SK-N-SH (cell line): ENCODE measurements around the gene HEBP2. TPM values are rescaled to one million over a fixed set of nuclear protein-coding genes. Genes with fewer than 3 reads are reported as not detected.

Source experiments
- CTCF ChIA-PET: fragments of 300-600, 350-600 bp; formaldehyde crosslinking; extraction: SDS; loops from one replicate; lab custom pipeline; 2021; lab: Yijun Ruan, JAX
- POLR2A ChIA-PET: fragments of 350-600 bp; sonication (Branson Sonifier 250); formaldehyde crosslinking; extraction: SDS; loops from one replicate; lab custom pipeline; 2020; ENCODE audit warnings: antibody characterized with exemption, inconsistent platforms; lab: Yijun Ruan, JAX
- DNase-seq: peaks from one replicate; pipeline ENCODE4 v3.0.0; 2012
- H2AFZ ChIP-seq: fragments of 200-600 bp; sonication (generic); 2 replicates; pipeline ENCODE4 v1.8.1; 2016; ENCODE audit warnings: antibody characterized with exemption, mild to moderate bottlenecking, low read depth
- H3F3A ChIP-seq: fragments of 200-600 bp; sonication (generic); replicated peaks from 2 replicates; pipeline ENCODE3; 2016; ENCODE audit warnings: antibody characterized with exemption, mild to moderate bottlenecking; ENCODE audit not compliant: insufficient read depth
- H3K27ac ChIP-seq, 2 experiments: fragments of 200-500 bp in 1 of 2; fragments of 200-600 bp in 1 of 2; sonication (Bioruptor generic) in 1 of 2; sonication (generic), shearing (Covaris generic) in 1 of 2; 2 replicates each; pipeline versions ENCODE4 v1.5.1 to v1.6.1; 2014 to 2016; ENCODE audit warnings: low read depth in 2 of 2, inconsistent platforms in 1 of 2, low read length in 1 of 2, mild to moderate bottlenecking in 1 of 2, mixed read lengths in 1 of 2
- H3K27me3 ChIP-seq: fragments of 200-600 bp; sonication (generic), shearing (Covaris generic); 2 replicates; pipeline ENCODE4 v1.6.1; 2016; ENCODE audit warnings: mixed run types; ENCODE audit not compliant: insufficient read depth
- H3K36me3 ChIP-seq, 2 experiments: fragments of 200-500 bp in 1 of 2; fragments of 200-600 bp in 1 of 2; sonication (Bioruptor generic) in 1 of 2; sonication (generic) in 1 of 2; replicated peaks in 1 of 2; 2 replicates each; pipeline versions ENCODE3 to v1.5.1; 2014 to 2016; ENCODE audit warnings: low read length in 1 of 2, mild to moderate bottlenecking in 1 of 2; ENCODE audit not compliant: insufficient read depth in 2 of 2, control insufficient read depth in 1 of 2
- H3K4me1 ChIP-seq, 2 experiments: fragments of 200-500 bp in 1 of 2; fragments of 200-600 bp in 1 of 2; sonication (Bioruptor generic) in 1 of 2; sonication (generic), shearing (Covaris generic) in 1 of 2; 2 replicates each; pipeline versions ENCODE4 v1.5.1 to v1.6.1; 2014 to 2016; ENCODE audit warnings: low read depth in 1 of 2, low read length in 1 of 2, mixed run types in 1 of 2; ENCODE audit not compliant: insufficient read depth in 2 of 2, control insufficient read depth in 1 of 2
- H3K4me2 ChIP-seq: fragments of 200-600 bp; sonication (generic), shearing (Covaris generic); 2 replicates; pipeline ENCODE4 v1.6.1; 2017; ENCODE audit warnings: mixed run types
- H3K4me3 ChIP-seq, 2 experiments: fragments of 200-500 bp in 1 of 2; fragments of 200-600 bp in 1 of 2; sonication (Bioruptor generic) in 1 of 2; sonication (generic), shearing (Covaris generic) in 1 of 2; 2 replicates each; pipeline versions ENCODE4 v1.5.1 to v1.8.1; 2014 to 2016; ENCODE audit warnings: low read depth in 2 of 2, inconsistent platforms in 1 of 2, low read length in 1 of 2, mild to moderate bottlenecking in 1 of 2, mixed read lengths in 1 of 2, moderate library complexity in 1 of 2
- H3K79me2 ChIP-seq: fragments of 200-600 bp; sonication (generic); 2 replicates; pipeline ENCODE4 v1.8.1; 2017; ENCODE audit warnings: mild to moderate bottlenecking; ENCODE audit not compliant: insufficient read depth
- H3K9ac ChIP-seq: fragments of 200-600 bp; sonication (generic); 2 replicates; pipeline ENCODE4 v1.6.1; 2017; ENCODE audit warnings: mixed run types
- H3K9me2 ChIP-seq: fragments of 200-600 bp; sonication (generic); 2 replicates; pipeline ENCODE4 v1.6.1; 2017; ENCODE audit warnings: mixed run types
- H3K9me3 ChIP-seq: fragments of 200-600 bp; sonication (generic); 2 replicates; pipeline ENCODE4 v1.6.1; 2017; ENCODE audit warnings: mixed run types, mild to moderate bottlenecking, moderate library complexity
- H4K20me1 ChIP-seq: fragments of 200-600 bp; sonication (generic); 2 replicates; pipeline ENCODE4 v1.6.1; 2017; ENCODE audit warnings: mild to moderate bottlenecking, mixed run types; ENCODE audit not compliant: insufficient read depth
- EZH2phosphoT487 ChIP-seq: fragments of 200-600 bp; sonication (generic); IDR thresholded peaks from 2 replicates; pipeline ENCODE4 v1.6.1; 2017; ENCODE audit warnings: low read depth, mixed run types, mild to moderate bottlenecking, antibody characterized with exemption, moderate library complexity, borderline replicate concordance
- FOSL2 ChIP-seq: IDR thresholded peaks from 2 replicates; pipeline ENCODE4 v1.4.0; 2012; ENCODE audit warnings: low read depth, mild to moderate bottlenecking, moderate library complexity, borderline replicate concordance
- GABPA ChIP-seq: IDR thresholded peaks from 2 replicates; pipeline ENCODE4 v1.4.0; 2012; ENCODE audit warnings: low read depth, mild to moderate bottlenecking
- JUND ChIP-seq: IDR thresholded peaks from 2 replicates; pipeline ENCODE4 v1.4.0; 2012
- MEF2A ChIP-seq: IDR thresholded peaks from 2 replicates; pipeline ENCODE4 v1.4.0; 2012; ENCODE audit warnings: low read depth, borderline replicate concordance
- POLR2AphosphoS5 ChIP-seq: IDR thresholded peaks from 2 replicates; pipeline ENCODE4 v1.6.1; 2012; ENCODE audit warnings: low read depth, low read length
- RAD21 ChIP-seq: IDR thresholded peaks from 2 replicates; pipeline ENCODE4 v1.6.1; 2012; ENCODE audit warnings: mild to moderate bottlenecking, low read length
- RCOR1 ChIP-seq: fragments of 150-350 bp; IDR thresholded peaks from 2 replicates; pipeline ENCODE4 v1.6.1; 2017; ENCODE audit warnings: antibody characterized with exemption, low read length
- RXRA ChIP-seq: IDR thresholded peaks from 2 replicates; pipeline ENCODE4 v1.4.0; 2012; ENCODE audit warnings: low read depth, mild to moderate bottlenecking, borderline replicate concordance
- TCF12 ChIP-seq: IDR thresholded peaks from 2 replicates; pipeline ENCODE4 v1.4.0; 2012
- YY1 ChIP-seq: IDR thresholded peaks from 2 replicates; pipeline ENCODE4 v1.4.0; 2012; ENCODE audit warnings: low read depth, mild to moderate bottlenecking
- WGBS: methylation state at CpG from one replicate; pipeline ENCODE4 v1.1.6; 2017; ENCODE audit warnings: low lambda C conversion rate; 5-methylcytosine and 5-hydroxymethylcytosine counted together
- polyA plus RNA-seq, 3 experiments: library from polyadenylated mRNA; depleted of rRNA; stranded (reverse); fragments of >200 nt; gene quantifications; 2 replicates each; pipeline ENCODE4 v1.2.3, GENCODE V29; 2012
- TF ChIP-seq, protein P1 (sequence below): fragments of 200-600 bp; sonication (generic); IDR thresholded peaks from 2 replicates; pipeline ENCODE4 v1.6.1; 2017; ENCODE audit warnings: antibody characterized with exemption, mild to moderate bottlenecking, moderate library complexity
- TF ChIP-seq, protein P2 (sequence below): IDR thresholded peaks from 2 replicates; pipeline ENCODE4 v1.4.0; 2012; ENCODE audit warnings: low read depth, borderline replicate concordance
- TF ChIP-seq, protein P3 (sequence below): IDR thresholded peaks from 2 replicates; pipeline ENCODE4 v1.4.0; 2012; ENCODE audit warnings: low read depth
- TF ChIP-seq, protein P4 (sequence below): IDR thresholded peaks from 2 replicates; pipeline ENCODE4; 2012

HEBP2 gene
- polyA plus RNA-seq, 1 of the 3 experiments (the other 2 are of a cell fraction), result 7.6 TPM

DNA sequence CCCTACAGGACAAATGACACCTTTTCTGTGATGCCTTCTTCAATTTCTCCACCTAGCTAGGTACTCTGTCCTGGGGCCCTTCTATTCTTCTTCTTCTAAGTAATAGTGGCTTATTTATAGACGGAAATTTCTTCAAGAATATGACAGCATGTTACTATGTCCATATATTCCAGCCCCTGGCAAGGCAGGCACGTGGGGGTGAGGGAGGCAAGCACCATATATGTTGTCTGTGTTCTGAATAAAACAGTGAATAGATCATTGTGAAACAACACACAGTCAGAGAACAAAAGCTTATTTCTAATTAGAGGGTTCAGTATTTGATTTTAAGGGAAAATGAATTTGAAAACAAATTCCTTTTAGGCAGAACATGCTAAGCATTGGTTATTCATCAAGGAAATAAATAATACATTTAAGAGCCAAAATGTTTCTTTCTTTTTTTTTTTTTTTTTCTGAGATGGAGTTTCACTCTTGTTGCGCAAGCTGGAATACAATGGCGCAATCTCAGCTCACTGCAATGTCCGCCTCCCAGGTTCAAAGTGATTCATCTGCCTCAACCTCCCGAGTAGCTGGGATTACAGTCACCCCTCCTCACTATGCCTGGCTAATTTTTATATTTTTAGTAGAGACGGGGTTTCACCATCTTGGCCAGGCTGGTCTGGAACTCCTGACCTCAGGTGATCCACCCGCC lies 6.2 kb downstream of the HEBP2 start:
- Histone ChIP-seq H3F3A (peaks cover 8% of the 10 kb centered on the region), H3K27ac (no peak overlapping the region), H3K9me3 (no peaks in the 10 kb centered on the region), H3K36me3 (peaks cover 2 to 19% of the 10 kb centered on the region in 2 experiments), H3K4me3 (no peak overlapping the region), H3K4me2 (no peak overlapping the region), H4K20me1 (0 out of 2 replicates have a peak, but pooled peaks cover 3% of the 10 kb centered on the region), H2AFZ (no peak overlapping the region), H3K79me2 (no peaks in the 10 kb centered on the region), H3K27me3 (no peaks in the 10 kb centered on the region), H3K9me2 (no peaks in the 10 kb centered on the region), H3K4me1 (no peaks in the 10 kb centered on the region), H3K9ac (no peak overlapping the region)
- ChIA-PET POLR2A (no interaction called here), CTCF (no interaction called here)
- DNase-seq, result no peak
- WGBS, result 96% methylated on average over 8 of the region's 8 CpGs
- no peak for TF ChIP-seq RCOR1
- TF ChIP-seq, protein P1, sequence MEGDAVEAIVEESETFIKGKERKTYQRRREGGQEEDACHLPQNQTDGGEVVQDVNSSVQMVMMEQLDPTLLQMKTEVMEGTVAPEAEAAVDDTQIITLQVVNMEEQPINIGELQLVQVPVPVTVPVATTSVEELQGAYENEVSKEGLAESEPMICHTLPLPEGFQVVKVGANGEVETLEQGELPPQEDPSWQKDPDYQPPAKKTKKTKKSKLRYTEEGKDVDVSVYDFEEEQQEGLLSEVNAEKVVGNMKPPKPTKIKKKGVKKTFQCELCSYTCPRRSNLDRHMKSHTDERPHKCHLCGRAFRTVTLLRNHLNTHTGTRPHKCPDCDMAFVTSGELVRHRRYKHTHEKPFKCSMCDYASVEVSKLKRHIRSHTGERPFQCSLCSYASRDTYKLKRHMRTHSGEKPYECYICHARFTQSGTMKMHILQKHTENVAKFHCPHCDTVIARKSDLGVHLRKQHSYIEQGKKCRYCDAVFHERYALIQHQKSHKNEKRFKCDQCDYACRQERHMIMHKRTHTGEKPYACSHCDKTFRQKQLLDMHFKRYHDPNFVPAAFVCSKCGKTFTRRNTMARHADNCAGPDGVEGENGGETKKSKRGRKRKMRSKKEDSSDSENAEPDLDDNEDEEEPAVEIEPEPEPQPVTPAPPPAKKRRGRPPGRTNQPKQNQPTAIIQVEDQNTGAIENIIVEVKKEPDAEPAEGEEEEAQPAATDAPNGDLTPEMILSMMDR, result no peak
- TF ChIP-seq, protein P2, sequence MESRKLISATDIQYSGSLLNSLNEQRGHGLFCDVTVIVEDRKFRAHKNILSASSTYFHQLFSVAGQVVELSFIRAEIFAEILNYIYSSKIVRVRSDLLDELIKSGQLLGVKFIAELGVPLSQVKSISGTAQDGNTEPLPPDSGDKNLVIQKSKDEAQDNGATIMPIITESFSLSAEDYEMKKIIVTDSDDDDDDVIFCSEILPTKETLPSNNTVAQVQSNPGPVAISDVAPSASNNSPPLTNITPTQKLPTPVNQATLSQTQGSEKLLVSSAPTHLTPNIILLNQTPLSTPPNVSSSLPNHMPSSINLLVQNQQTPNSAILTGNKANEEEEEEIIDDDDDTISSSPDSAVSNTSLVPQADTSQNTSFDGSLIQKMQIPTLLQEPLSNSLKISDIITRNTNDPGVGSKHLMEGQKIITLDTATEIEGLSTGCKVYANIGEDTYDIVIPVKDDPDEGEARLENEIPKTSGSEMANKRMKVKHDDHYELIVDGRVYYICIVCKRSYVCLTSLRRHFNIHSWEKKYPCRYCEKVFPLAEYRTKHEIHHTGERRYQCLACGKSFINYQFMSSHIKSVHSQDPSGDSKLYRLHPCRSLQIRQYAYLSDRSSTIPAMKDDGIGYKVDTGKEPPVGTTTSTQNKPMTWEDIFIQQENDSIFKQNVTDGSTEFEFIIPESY, result no peak
- TF ChIP-seq RAD21, result no peak
- no peak for TF ChIP-seq EZH2phosphoT487
- TF ChIP-seq GABPA, result no peak
- TF ChIP-seq, protein P3, sequence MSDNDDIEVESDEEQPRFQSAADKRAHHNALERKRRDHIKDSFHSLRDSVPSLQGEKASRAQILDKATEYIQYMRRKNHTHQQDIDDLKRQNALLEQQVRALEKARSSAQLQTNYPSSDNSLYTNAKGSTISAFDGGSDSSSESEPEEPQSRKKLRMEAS, result no peak

DNA sequence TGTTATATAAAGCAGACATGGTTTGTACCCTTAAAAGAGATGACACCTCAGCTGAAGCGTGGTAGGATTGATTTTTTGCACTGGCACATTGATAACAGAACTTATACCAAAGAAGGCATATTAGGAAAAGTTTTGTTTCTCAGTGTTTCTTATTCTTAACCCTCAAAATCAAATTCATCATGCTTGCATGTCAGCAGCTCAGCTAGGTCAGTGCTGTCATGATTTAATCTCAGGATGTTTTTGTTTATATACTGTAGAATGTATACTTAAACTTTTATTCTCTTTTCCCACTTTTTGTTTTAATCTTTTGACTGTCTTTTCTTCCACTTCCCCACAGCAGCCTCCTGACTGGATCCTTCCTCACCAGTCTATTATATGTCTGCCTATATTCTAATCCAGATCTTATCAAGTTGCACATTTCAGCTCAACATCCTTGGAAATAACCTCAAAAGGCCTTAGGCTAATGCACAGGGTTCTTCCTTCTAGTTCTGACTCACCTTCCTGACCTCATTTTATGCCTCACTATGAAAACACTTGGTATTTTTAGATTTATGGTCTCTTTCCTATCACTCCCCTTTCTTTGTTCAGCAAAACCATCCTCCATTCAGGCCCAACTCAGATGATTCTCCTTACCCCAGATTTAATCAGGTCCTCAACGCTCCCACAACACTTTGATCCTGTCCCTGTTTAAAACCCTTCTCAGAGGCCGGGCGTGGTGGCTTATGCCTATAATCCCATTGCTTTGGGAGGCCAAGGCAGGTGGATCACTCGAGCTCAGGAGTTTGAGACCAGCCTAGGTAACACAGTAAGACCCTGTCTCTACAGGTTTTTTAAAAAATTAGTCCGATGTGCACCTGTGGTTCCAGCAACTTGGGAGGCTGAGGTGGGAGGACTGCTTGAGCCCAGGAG lies 7.2 kb downstream of the HEBP2 start:
- Histone ChIP-seq H3K4me2 (peak overlapping the region; percentile 47; the same call in 1 of the 2 replicates), H2AFZ (no peak overlapping the region), H3K4me3 (no peak overlapping the region), H3K27ac (peak overlapping the region in 1 of 2 experiments; percentile 46; a peak in 2 of 4 replicates), H3K9me3 (no peaks in the 10 kb centered on the region), H3K36me3 (peaks cover 2 to 16% of the 10 kb centered on the region in 2 experiments), H3K4me1 (no peaks in the 10 kb centered on the region), H3K27me3 (no peaks in the 10 kb centered on the region), H3K79me2 (no peaks in the 10 kb centered on the region), H4K20me1 (0 out of 2 replicates have a peak, but pooled peaks cover 3% of the 10 kb centered on the region), H3K9ac (no peak overlapping the region), H3F3A (peaks cover 3% of the 10 kb centered on the region), H3K9me2 (no peaks in the 10 kb centered on the region)
- ChIA-PET POLR2A (no interaction called here), CTCF (no interaction called here)
- no peak for DNase-seq
- peak; percentile 53 for TF ChIP-seq JUND
- TF ChIP-seq, protein P4, sequence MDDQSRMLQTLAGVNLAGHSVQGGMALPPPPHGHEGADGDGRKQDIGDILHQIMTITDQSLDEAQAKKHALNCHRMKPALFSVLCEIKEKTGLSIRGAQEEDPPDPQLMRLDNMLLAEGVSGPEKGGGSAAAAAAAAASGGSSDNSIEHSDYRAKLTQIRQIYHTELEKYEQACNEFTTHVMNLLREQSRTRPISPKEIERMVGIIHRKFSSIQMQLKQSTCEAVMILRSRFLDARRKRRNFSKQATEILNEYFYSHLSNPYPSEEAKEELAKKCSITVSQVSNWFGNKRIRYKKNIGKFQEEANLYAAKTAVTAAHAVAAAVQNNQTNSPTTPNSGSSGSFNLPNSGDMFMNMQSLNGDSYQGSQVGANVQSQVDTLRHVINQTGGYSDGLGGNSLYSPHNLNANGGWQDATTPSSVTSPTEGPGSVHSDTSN, result peak; percentile 33; the same call in 1 of the 2 replicates
- TF ChIP-seq TCF12, result peak; percentile 22; the same call in 1 of the 2 replicates
- TF ChIP-seq RXRA, result peak; percentile 57; the same call in 1 of the 2 replicates
- no peak for TF ChIP-seq YY1
- TF ChIP-seq POLR2AphosphoS5, result no peak
- peak; percentile 73 for TF ChIP-seq MEF2A
- TF ChIP-seq FOSL2, result peak; percentile 57; the same call in 1 of the 2 replicates
- no peak for TF ChIP-seq EZH2phosphoT487
- WGBS, result 84% methylated on average over 6 of the region's 6 CpGs
